PFSK-1 (cell line): ENCODE measurements around the gene CCDC51.

Experiments used
- FOXP2 ChIP-seq: optimal IDR thresholded peaks from 2 replicates; pipeline ENCODE3; 2011; ENCODE audit warnings: borderline replicate concordance, control low read depth, inconsistent platforms; ENCODE audit not compliant: insufficient read depth; ENCODE audit errors: extremely low read length, extremely low read depth
- POLR2AphosphoS5 ChIP-seq: IDR thresholded peaks from 2 replicates; pipeline ENCODE4 v1.6.1; 2012; ENCODE audit warnings: low read depth, mild to moderate bottlenecking, control low read depth, low read length, moderate library complexity
- SIN3A ChIP-seq: IDR thresholded peaks from 2 replicates; pipeline ENCODE4 v1.6.1; 2012; ENCODE audit warnings: mild to moderate bottlenecking, low read length, moderate library complexity, borderline replicate concordance; ENCODE audit not compliant: insufficient read depth
- TAF1 ChIP-seq: IDR thresholded peaks from 2 replicates; pipeline ENCODE4 v1.6.1; 2012; ENCODE audit warnings: low read length, control low read depth, borderline replicate concordance; ENCODE audit not compliant: insufficient read depth
- TF ChIP-seq, protein P1 (sequence below), 2 experiments: IDR thresholded peaks; 2 replicates each; pipeline versions ENCODE4 v1.6.1 to v1.8.0; 2011 to 2012; ENCODE audit warnings: low read depth in 2 of 2, low read length in 2 of 2, control low read depth in 1 of 2, inconsistent platforms in 1 of 2, mild to moderate bottlenecking in 1 of 2, moderate library complexity in 1 of 2; ENCODE audit not compliant: insufficient read depth in 1 of 2

DNA sequence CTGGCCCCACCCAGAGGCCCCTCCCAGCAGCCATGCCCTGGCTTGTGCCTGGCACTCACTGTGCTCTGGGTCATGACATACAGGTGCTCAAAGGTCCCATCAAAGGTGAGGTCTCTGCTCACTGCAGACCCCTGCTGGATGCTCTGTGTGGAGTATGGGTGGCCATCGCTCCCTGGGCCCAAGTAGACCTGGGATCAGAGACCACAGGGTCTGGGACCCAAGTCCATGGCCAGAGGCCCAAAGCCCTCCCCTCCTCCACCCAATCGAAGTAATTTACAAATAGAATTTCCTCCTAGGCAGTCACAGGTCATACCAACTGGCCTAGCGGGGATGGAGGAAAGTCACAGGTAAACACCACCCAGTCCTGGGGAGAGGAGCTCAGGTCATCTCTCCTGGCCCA lies 17.6 kb downstream of the CCDC51 start:
- TF ChIP-seq POLR2AphosphoS5 = no peak
- TF ChIP-seq SIN3A = no peak
- no peak for TF ChIP-seq FOXP2
- TF ChIP-seq, protein P1, sequence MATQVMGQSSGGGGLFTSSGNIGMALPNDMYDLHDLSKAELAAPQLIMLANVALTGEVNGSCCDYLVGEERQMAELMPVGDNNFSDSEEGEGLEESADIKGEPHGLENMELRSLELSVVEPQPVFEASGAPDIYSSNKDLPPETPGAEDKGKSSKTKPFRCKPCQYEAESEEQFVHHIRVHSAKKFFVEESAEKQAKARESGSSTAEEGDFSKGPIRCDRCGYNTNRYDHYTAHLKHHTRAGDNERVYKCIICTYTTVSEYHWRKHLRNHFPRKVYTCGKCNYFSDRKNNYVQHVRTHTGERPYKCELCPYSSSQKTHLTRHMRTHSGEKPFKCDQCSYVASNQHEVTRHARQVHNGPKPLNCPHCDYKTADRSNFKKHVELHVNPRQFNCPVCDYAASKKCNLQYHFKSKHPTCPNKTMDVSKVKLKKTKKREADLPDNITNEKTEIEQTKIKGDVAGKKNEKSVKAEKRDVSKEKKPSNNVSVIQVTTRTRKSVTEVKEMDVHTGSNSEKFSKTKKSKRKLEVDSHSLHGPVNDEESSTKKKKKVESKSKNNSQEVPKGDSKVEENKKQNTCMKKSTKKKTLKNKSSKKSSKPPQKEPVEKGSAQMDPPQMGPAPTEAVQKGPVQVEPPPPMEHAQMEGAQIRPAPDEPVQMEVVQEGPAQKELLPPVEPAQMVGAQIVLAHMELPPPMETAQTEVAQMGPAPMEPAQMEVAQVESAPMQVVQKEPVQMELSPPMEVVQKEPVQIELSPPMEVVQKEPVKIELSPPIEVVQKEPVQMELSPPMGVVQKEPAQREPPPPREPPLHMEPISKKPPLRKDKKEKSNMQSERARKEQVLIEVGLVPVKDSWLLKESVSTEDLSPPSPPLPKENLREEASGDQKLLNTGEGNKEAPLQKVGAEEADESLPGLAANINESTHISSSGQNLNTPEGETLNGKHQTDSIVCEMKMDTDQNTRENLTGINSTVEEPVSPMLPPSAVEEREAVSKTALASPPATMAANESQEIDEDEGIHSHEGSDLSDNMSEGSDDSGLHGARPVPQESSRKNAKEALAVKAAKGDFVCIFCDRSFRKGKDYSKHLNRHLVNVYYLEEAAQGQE (IDR thresholded peaks at IDR 0.05; ENCODE audit: insufficient read depth in 1 of 2, low read depth in 2 of 2, low read length in 2 of 2) = no peak
- no peak for TF ChIP-seq TAF1
